C4-2B (cell line): ENCODE measurements around the gene XPNPEP3.

Experiments used
- H3K27ac ChIP-seq: fragments of 450-650 bp; 2 replicates; pipeline ENCODE4 v1.5.1; 2017
- CTCF ChIP-seq: fragments of 450-650 bp; conservative IDR thresholded peaks from 2 replicates; pipeline ENCODE4 v1.5.1; 2017; ENCODE audit warnings: mild to moderate bottlenecking
- ZFX ChIP-seq: fragments of 450-650 bp; IDR thresholded peaks from 2 replicates; pipeline ENCODE4 v1.6.1; 2017

The XPNPEP3 gene

GRCh38 chr22:40979198-40979597, 122.2 kb downstream of the XPNPEP3 start:
- no peak for TF ChIP-seq CTCF
- no peak for TF ChIP-seq ZFX
- H3K27ac ChIP-seq, result no peak overlapping the region

GRCh38 chr22:40979871-40980270, 122.9 kb downstream of the XPNPEP3 start:
- no peak overlapping the region for H3K27ac ChIP-seq
- TF ChIP-seq CTCF (no peak), ZFX (no peak)
